AG04450 (cell line): ENCODE data around the gene DNAH6. TPM values are rescaled to one million over a fixed set of nuclear protein-coding genes. Genes with fewer than 3 reads are reported as not detected.
"Not testable (repeated sequence)": the region's sequence is repeated elsewhere in the genome, so short reads cannot be mapped to it uniquely, and the experiment has no call there.

Experiments used
- CTCF ChIA-PET: fragments of 300-600, 350-600 bp; formaldehyde crosslinking; extraction: SDS; loops from one replicate; lab custom pipeline; 2022; ENCODE audit warnings: antibody characterized with exemption, inconsistent platforms; lab: Charles Lee
- POLR2A ChIA-PET: fragments of 350-600 bp; formaldehyde crosslinking; extraction: SDS; loops from one replicate; lab custom pipeline; 2021; ENCODE audit warnings: antibody characterized with exemption, inconsistent platforms; lab: Yijun Ruan, JAX
- DNase-seq: peaks from one replicate; pipeline ENCODE4 v3.0.0-alpha.2; 2011; ENCODE audit warnings: low read depth, low spot score
- H3K27ac ChIP-seq: one replicate; pipeline ENCODE4 v1.5.1; 2012; ENCODE audit warnings: low read depth, low read length, control low read depth
- H3K27me3 ChIP-seq: one replicate; pipeline ENCODE4 v1.6.0; 2012; ENCODE audit warnings: low read length; ENCODE audit not compliant: control insufficient read depth, insufficient read depth
- H3K4me3 ChIP-seq: 2 replicates; pipeline ENCODE4 v1.5.1; 2011; ENCODE audit warnings: mild to moderate bottlenecking, low read depth, low read length, control low read depth
- H3K9me3 ChIP-seq: 2 replicates; pipeline ENCODE4 v1.5.1; 2012; ENCODE audit warnings: low read length; ENCODE audit not compliant: control insufficient read depth, insufficient read depth
- polyA plus RNA-seq: library from polyadenylated mRNA; depleted of rRNA; stranded (reverse); fragments of >200 nt; gene quantifications from 2 replicates; pipeline ENCODE4 v1.2.3, GENCODE V29; 2011
- TF ChIP-seq, protein P1 (sequence below): IDR thresholded peaks from 2 replicates; pipeline ENCODE4 v1.5.1; 2011; ENCODE audit warnings: low read depth, low read length, control low read depth, inconsistent platforms

DNAH6 gene
- polyA plus RNA-seq, 1 experiment = 0.02 TPM

DNA sequence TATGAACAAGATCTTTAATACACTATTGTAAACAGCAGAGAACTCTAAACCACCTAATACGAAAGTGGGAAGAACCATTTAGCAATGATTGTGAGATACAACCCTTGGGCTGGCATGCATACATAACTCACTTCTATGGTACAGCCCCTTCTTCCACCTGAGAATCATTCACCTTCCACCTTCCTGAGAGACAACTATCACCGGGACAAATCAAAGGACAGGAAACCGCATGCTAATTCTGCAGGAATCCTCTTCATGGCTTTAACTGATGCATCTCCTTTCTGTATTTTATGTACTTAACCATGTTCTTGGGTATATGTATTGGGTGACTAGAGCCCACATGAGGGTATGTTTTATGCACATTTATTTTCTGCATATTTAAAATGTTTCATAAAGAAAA, 241.3 kb downstream of the DNAH6 start:
- no peak for DNase-seq
- no peaks in the 10 kb centered on the region for H3K9me3 ChIP-seq
- no peak overlapping the region for H3K27ac ChIP-seq
- POLR2A ChIA-PET = no interaction called here
- TF ChIP-seq, protein P1, sequence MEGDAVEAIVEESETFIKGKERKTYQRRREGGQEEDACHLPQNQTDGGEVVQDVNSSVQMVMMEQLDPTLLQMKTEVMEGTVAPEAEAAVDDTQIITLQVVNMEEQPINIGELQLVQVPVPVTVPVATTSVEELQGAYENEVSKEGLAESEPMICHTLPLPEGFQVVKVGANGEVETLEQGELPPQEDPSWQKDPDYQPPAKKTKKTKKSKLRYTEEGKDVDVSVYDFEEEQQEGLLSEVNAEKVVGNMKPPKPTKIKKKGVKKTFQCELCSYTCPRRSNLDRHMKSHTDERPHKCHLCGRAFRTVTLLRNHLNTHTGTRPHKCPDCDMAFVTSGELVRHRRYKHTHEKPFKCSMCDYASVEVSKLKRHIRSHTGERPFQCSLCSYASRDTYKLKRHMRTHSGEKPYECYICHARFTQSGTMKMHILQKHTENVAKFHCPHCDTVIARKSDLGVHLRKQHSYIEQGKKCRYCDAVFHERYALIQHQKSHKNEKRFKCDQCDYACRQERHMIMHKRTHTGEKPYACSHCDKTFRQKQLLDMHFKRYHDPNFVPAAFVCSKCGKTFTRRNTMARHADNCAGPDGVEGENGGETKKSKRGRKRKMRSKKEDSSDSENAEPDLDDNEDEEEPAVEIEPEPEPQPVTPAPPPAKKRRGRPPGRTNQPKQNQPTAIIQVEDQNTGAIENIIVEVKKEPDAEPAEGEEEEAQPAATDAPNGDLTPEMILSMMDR = no peak
- H3K27me3 ChIP-seq = no peaks in the 10 kb centered on the region
- no peak overlapping the region for H3K4me3 ChIP-seq
- CTCF ChIA-PET = no interaction called here

DNA sequence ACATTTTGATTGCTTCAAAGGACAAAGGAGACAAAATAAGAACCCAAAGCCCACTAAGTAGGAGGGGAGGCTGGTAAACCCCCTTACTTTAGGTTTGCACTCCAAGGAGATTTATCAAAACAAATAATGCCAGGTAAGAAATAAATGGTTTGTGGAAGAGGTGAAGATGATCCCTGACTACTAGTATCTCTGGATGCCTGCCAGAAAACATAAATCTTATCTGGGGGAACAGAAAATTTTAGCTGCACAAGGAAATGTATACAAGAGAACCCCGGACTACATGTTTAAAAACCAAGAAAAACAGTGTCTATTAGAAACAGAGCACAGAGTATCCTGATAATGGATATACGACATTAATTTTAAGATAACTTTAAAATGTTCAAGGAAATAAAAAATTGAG, 250.5 kb downstream of the DNAH6 start:
- POLR2A ChIA-PET = no interaction called here
- TF ChIP-seq, protein P1 = no peak
- no peaks in the 10 kb centered on the region for H3K27me3 ChIP-seq
- H3K4me3 ChIP-seq = no peak overlapping the region
- DNase-seq = no peak
- H3K27ac ChIP-seq = no peak overlapping the region
- CTCF ChIA-PET = no interaction called here
- H3K9me3 ChIP-seq = peaks cover 6% of the 10 kb centered on the region

DNA sequence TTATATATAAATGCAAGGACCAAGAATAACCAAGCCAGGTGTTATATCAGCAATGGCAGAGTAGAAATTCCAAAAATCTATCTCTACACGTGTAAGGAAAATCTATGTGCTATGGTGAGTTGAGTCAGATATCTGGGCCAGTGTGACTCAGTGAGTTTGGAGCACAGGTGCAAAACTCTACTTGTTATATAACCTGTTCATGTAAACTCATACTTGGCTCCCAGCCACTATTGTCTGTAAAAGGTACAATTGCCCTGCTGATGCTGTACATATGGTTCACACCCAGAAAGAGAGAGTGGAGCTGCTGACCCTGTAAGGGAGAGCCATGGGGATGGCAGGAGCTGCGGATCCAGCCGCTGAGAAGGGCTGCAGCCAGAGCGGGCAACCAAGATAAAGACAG, 252.5 kb downstream of the DNAH6 start:
- no peak overlapping the region for H3K27ac ChIP-seq
- H3K4me3 ChIP-seq = no peak overlapping the region
- ChIA-PET POLR2A (no interaction called here), CTCF (no interaction called here)
- TF ChIP-seq, protein P1 = no peak
- peaks cover 6% of the 10 kb centered on the region for H3K9me3 ChIP-seq
- H3K27me3 ChIP-seq = no peaks in the 10 kb centered on the region
- no peak for DNase-seq

DNA sequence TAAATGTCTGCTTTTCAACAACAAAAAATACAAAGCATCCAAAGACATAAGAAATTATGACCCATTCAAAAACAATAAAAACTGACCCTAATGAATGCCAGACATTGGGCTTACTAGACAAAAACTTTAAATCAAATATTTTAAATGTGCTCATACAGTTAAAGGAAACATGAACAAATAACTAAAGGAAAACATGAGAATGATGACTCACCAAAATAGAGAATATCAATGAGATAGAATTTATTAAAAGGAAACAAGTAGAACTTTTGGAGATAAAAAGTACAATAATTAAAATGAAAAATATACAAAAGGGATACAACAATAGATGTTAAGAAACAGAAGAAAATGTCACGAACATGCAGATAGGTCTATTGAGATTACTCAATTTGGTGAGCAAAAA, 254.0 kb downstream of the DNAH6 start:
- H3K4me3 ChIP-seq = no peak overlapping the region
- TF ChIP-seq, protein P1 = no peak
- H3K27me3 ChIP-seq = no peaks in the 10 kb centered on the region
- H3K9me3 ChIP-seq = peaks cover 6% of the 10 kb centered on the region
- no peak for DNase-seq
- POLR2A ChIA-PET = no interaction called here
- CTCF ChIA-PET = no interaction called here
- H3K27ac ChIP-seq = no peak overlapping the region

DNA sequence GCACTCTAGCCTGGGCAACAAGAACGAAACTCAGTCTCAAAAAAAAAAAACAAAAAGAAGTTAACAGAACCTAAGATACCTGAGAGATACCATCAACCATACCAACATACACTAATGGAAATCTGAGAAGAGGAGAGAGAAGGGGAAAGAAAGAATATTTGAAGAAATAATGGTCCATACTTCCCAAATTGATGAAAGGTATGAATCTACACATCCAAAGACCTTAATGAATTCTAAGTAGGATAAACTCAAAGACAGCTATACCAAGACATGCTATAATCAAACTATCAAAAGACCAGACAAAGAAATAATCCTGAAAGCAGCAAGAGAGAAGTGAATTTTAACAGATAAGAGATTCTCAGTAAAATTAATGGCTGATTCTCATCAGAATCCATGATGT, 255.0 kb downstream of the DNAH6 start:
- POLR2A ChIA-PET = no interaction called here
- peaks cover 6% of the 10 kb centered on the region for H3K9me3 ChIP-seq
- no peak for DNase-seq
- TF ChIP-seq, protein P1 = no peak
- CTCF ChIA-PET = no interaction called here
- no peak overlapping the region for H3K4me3 ChIP-seq
- no peak overlapping the region for H3K27ac ChIP-seq
- no peaks in the 10 kb centered on the region for H3K27me3 ChIP-seq

DNA sequence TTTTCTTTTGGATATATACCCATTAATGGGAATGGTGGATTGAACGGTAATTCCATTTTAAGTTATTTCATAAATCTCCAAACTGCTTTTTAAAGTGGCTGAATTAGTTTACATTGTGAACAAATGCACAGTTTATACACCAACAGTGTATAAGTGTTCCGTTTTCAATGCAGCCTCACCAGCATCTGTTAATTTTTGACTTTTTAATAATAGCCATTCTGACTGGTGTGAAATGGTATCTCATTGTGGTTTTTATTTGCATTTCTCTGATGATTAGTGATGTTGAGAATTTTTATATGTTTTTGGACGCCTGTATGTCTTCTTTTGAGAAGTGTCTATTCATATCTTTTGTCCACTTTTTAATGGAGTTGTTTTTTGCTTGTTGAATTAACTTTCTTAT, 257.3 kb downstream of the DNAH6 start:
- H3K27me3 ChIP-seq, H3K9me3 ChIP-seq, H3K4me3 ChIP-seq, POLR2A ChIA-PET, DNase-seq, H3K27ac ChIP-seq, CTCF ChIA-PET: not testable (repeated sequence)
